Left lung (tissue), 10 donors: ENCODE data around the gene LARGE1. TPM values are rescaled to one million over a fixed set of nuclear protein-coding genes. Genes with fewer than 3 reads are reported as not detected.

Experiments used
- ATAC-seq: fragments of 200-7000 bp; cut with Tn5 transposase; one replicate; pipeline ENCODE4 v1.9.1; 2020; ENCODE audit warnings: moderate library complexity
- DNase-seq, 4 donors: peaks; one replicate each; pipeline ENCODE4 v3.0.0-alpha.2; 2013 to 2020
- H3K27ac ChIP-seq, 2 donors: fragments of 200-600 bp; sonication (generic) in 1 of 2; one replicate each; pipeline versions ENCODE4 v1.5.0 to v1.8.0; 2020 to 2021
- H3K27me3 ChIP-seq, 2 donors: fragments of 200-600 bp; sonication (generic) in 1 of 2; one replicate each; pipeline versions ENCODE4 v1.5.0 to v1.8.0; 2020 to 2021
- H3K36me3 ChIP-seq, 2 donors: fragments of 200-600 bp; sonication (generic) in 1 of 2; one replicate each; pipeline versions ENCODE4 v1.5.0 to v1.8.0; 2020 to 2021
- H3K4me1 ChIP-seq, 2 donors: fragments of 200-600 bp; one replicate each; pipeline ENCODE4 v1.8.0; 2021
- H3K4me3 ChIP-seq, 2 donors: fragments of 200-600 bp; sonication (generic) in 1 of 2; one replicate each; pipeline versions ENCODE4 v1.5.0 to v1.8.0; 2020 to 2021; ENCODE audit warnings: mild to moderate bottlenecking in 1 of 2
- H3K9me3 ChIP-seq, 2 donors: fragments of 200-600 bp; sonication (generic) in 1 of 2; one replicate each; pipeline versions ENCODE4 v1.5.0 to v1.8.0; 2020 to 2021
- CTCF ChIP-seq, 2 donors: fragments of 200-600 bp; sonication (generic) in 1 of 2; IDR thresholded peaks; one replicate each; pipeline versions ENCODE4 v1.5.0 to v1.8.0; 2021; ENCODE audit warnings: antibody characterized with exemption in 2 of 2
- intact Hi-C, 2 donors: fragments of 100-400 bp; cut with DNase I; formaldehyde crosslinking; loops; one replicate each; pipeline versions ENCODE4 v1.11.2 to v1.14.2; 2022
- polyA plus RNA-seq, 6 donors: library from polyadenylated mRNA; unstranded; fragments of 120-200 nt; gene quantifications; one replicate each; pipeline ENCODE4 v1.2.1, GENCODE V29; 2013; ENCODE audit not compliant: insufficient read length in 6 of 6
- total RNA-seq, 2 donors: library from RNA; stranded (reverse); fragmentation: NEBNext Ultra II Directional; extraction: Animal tissue kit (Norgen Biotek cat#: 25700); gene quantifications; one replicate each; pipeline ENCODE4 v1.2.1, GENCODE V29; 2021
- donor health status: DM: no; HTN: yes; CAD: no.
- donor health status: DM: no; HTN: no; CAD: no.

LARGE1 gene
- total and polyA plus RNA-seq, 8 donors = 22.4 to 36.1 (median 33.2) TPM

- H3K36me3 ChIP-seq = no peaks in the 10 kb centered on the region
- ATAC-seq (peak; percentile 52), DNase-seq (no peak)
- no peaks in the 10 kb centered on the region for H3K9me3 ChIP-seq
- TF ChIP-seq CTCF (IDR thresholded peaks at IDR 0.05) = no peak
- no peaks in the 10 kb centered on the region for H3K27me3 ChIP-seq
- intact Hi-C loops = no loop called here
- H3K4me1 ChIP-seq = no peaks in the 10 kb centered on the region
- no peak overlapping the region for H3K27ac ChIP-seq
- H3K4me3 ChIP-seq = no peak overlapping the region
These were observed 606.0 kb downstream of the LARGE1 start for GRCh38 chr22:33314316-33314715.

- no peak overlapping the region for H3K27ac ChIP-seq
- H3K4me3 ChIP-seq = no peak overlapping the region
- TF ChIP-seq CTCF (IDR thresholded peaks at IDR 0.05) = no peak
- intact Hi-C loops = loop anchor here in 1 of 2 donors (5.0 to 10.0 kb wide), 2 partner anchors 212 to 274 kb away; no protein-coding TSS in a partner anchor
- H3K9me3 ChIP-seq = no peaks in the 10 kb centered on the region
- DNase-seq (no peak), ATAC-seq (no peak)
- H3K4me1 ChIP-seq = no peaks in the 10 kb centered on the region
- H3K36me3 ChIP-seq = peaks cover 0 to 6% of the 10 kb centered on the region in 2 donors
- H3K27me3 ChIP-seq = no peaks in the 10 kb centered on the region
These were observed 617.2 kb downstream of the LARGE1 start for GRCh38 chr22:33303099-33303498.

GRCh38 chr22:33302549-33302948 lies 617.7 kb downstream of the LARGE1 start:
- H3K36me3 ChIP-seq = peaks cover 0 to 6% of the 10 kb centered on the region in 2 donors
- intact Hi-C loops = loop anchor here in 1 of 2 donors (5.0 to 10.0 kb wide), 2 partner anchors 212 to 275 kb away; no protein-coding TSS in a partner anchor
- no peak overlapping the region for H3K4me3 ChIP-seq
- DNase-seq = no peak
- no peaks in the 10 kb centered on the region for H3K9me3 ChIP-seq
- no peaks in the 10 kb centered on the region for H3K4me1 ChIP-seq
- H3K27ac ChIP-seq = no peak overlapping the region
- H3K27me3 ChIP-seq = no peaks in the 10 kb centered on the region
- TF ChIP-seq CTCF (IDR thresholded peaks at IDR 0.05) = no peak
- ATAC-seq = no peak

- H3K4me1 ChIP-seq = no peaks in the 10 kb centered on the region
- no peaks in the 10 kb centered on the region for H3K27me3 ChIP-seq
- DNase-seq (peak; percentile 57 to 88 (median 76)), ATAC-seq (peak; percentile 97)
- intact Hi-C loops = loop anchor here in 1 of 2 donors (5.0 to 10.0 kb wide), 2 partner anchors 213 to 275 kb away; no protein-coding TSS in a partner anchor
- H3K27ac ChIP-seq = no peak overlapping the region
- H3K36me3 ChIP-seq = peaks cover 0 to 6% of the 10 kb centered on the region in 2 donors
- TF ChIP-seq CTCF (IDR thresholded peaks at IDR 0.05) = peak; percentile 80 to 89
- H3K9me3 ChIP-seq = no peaks in the 10 kb centered on the region
- no peak overlapping the region for H3K4me3 ChIP-seq
These were observed 618.2 kb downstream of the LARGE1 start for GRCh38 chr22:33302049-33302545.

GRCh38 chr22:33300165-33300564 lies 620.1 kb downstream of the LARGE1 start:
- TF ChIP-seq CTCF (IDR thresholded peaks at IDR 0.05) = no peak
- no peak overlapping the region for H3K4me3 ChIP-seq
- H3K4me1 ChIP-seq = no peaks in the 10 kb centered on the region
- DNase-seq = no peak
- no peak for ATAC-seq
- intact Hi-C loops = loop anchor here in 1 of 2 donors (5.0 to 10.0 kb wide), 2 partner anchors 215 to 277 kb away; no protein-coding TSS in a partner anchor
- no peaks in the 10 kb centered on the region for H3K27me3 ChIP-seq
- H3K27ac ChIP-seq = no peak overlapping the region
- H3K9me3 ChIP-seq = no peaks in the 10 kb centered on the region
- H3K36me3 ChIP-seq = peaks cover 0 to 6% of the 10 kb centered on the region in 2 donors
